Neuronal stem cell (in vitro differentiated cells): ENCODE results near the gene NTPCR.

ENCODE experiments used
- DNase-seq: peaks from one replicate; pipeline ENCODE4 v3.0.0-alpha.2; 2013; ENCODE audit warnings: low spot score
- H2AFZ ChIP-seq: one replicate; pipeline ENCODE4 v1.6.1; 2013; ENCODE audit warnings: mild to moderate bottlenecking, low read length, inconsistent platforms
- H2AK5ac ChIP-seq: 2 replicates; pipeline ENCODE4 v1.6.1; 2013; ENCODE audit warnings: low read depth, mild to moderate bottlenecking, inconsistent platforms, low read length, moderate library complexity, mixed read lengths
- H2BK120ac ChIP-seq: 2 replicates; pipeline ENCODE4 v1.6.1; 2013; ENCODE audit warnings: low read depth, mild to moderate bottlenecking, inconsistent platforms, low read length, moderate library complexity, mixed read lengths
- H2BK12ac ChIP-seq: one replicate; pipeline ENCODE4 v1.6.1; 2013; ENCODE audit warnings: low read length, inconsistent platforms
- H2BK15ac ChIP-seq: 2 replicates; pipeline ENCODE4 v1.6.1; 2013; ENCODE audit warnings: mild to moderate bottlenecking, low read length, inconsistent platforms, mixed read lengths
- H2BK5ac ChIP-seq: one replicate; pipeline ENCODE4 v1.6.1; 2013; ENCODE audit warnings: inconsistent platforms, mild to moderate bottlenecking, low read length, moderate library complexity
- H3K14ac ChIP-seq: one replicate; pipeline ENCODE4 v1.6.1; 2013; ENCODE audit warnings: low read length, inconsistent platforms
- H3K18ac ChIP-seq: 2 replicates; pipeline ENCODE4 v1.6.1; 2013; ENCODE audit warnings: low read length, inconsistent platforms
- H3K23ac ChIP-seq: 2 replicates; pipeline ENCODE4 v1.6.1; 2013; ENCODE audit warnings: low read depth, mild to moderate bottlenecking, mixed read lengths, low read length, inconsistent platforms; ENCODE audit not compliant: poor library complexity
- H3K27ac ChIP-seq: replicated peaks from 3 replicates; pipeline ENCODE4 v1.5.1; 2013; ENCODE audit warnings: low read length, inconsistent platforms
- H3K27me3 ChIP-seq, 3 experiments: 2 replicates each; pipeline ENCODE4 v1.6.1; 2013; ENCODE audit warnings: low read length in 3 of 3, mild to moderate bottlenecking in 2 of 3, inconsistent platforms in 1 of 3, low read depth in 1 of 3, mixed read lengths in 1 of 3, moderate library complexity in 1 of 3; ENCODE audit not compliant: control insufficient read depth in 3 of 3, insufficient read depth in 3 of 3
- H3K36me3 ChIP-seq, 2 donors: replicated peaks in 1 of 2; 2 replicates each; pipeline ENCODE4 v1.6.1; 2013; ENCODE audit warnings: low read length in 2 of 2; ENCODE audit not compliant: control insufficient read depth in 2 of 2, insufficient read depth in 2 of 2
- H3K4ac ChIP-seq: 2 replicates; pipeline ENCODE4 v1.6.1; 2013; ENCODE audit warnings: inconsistent platforms, mild to moderate bottlenecking, low read length, moderate library complexity
- H3K4me1 ChIP-seq, 2 donors: 1 replicate in 1 of 2; 2 replicates in 1 of 2; pipeline ENCODE4 v1.6.1; 2013; ENCODE audit warnings: low read length in 2 of 2, low read depth in 1 of 2; ENCODE audit not compliant: control insufficient read depth in 2 of 2, insufficient read depth in 1 of 2
- H3K4me2 ChIP-seq: one replicate; pipeline ENCODE4 v1.6.1; 2013; ENCODE audit warnings: mild to moderate bottlenecking, low read length, inconsistent platforms; ENCODE audit not compliant: insufficient read depth, poor library complexity, severe bottlenecking
- H3K4me3 ChIP-seq, 2 donors: 2 replicates each; pipeline ENCODE4 v1.5.1; 2013; ENCODE audit warnings: low read length in 2 of 2, mild to moderate bottlenecking in 2 of 2, inconsistent platforms in 1 of 2, moderate library complexity in 1 of 2
- H3K79me1 ChIP-seq: one replicate; pipeline ENCODE4 v1.6.1; 2013; ENCODE audit warnings: low read depth, mild to moderate bottlenecking, inconsistent platforms, low read length, moderate library complexity
- H3K9ac ChIP-seq: one replicate; pipeline ENCODE4 v1.6.1; 2013; ENCODE audit warnings: mild to moderate bottlenecking, low read depth, low read length, inconsistent platforms; ENCODE audit not compliant: poor library complexity
- H3K9me3 ChIP-seq, 2 donors: replicated peaks in 1 of 2; 2 replicates each; pipeline versions ENCODE3 to v1.6.1; 2013; ENCODE audit warnings: low read length in 2 of 2, mild to moderate bottlenecking in 2 of 2, inconsistent platforms in 1 of 2, low read depth in 1 of 2, mixed read lengths in 1 of 2, moderate library complexity in 1 of 2; ENCODE audit not compliant: control insufficient read depth in 2 of 2, insufficient read depth in 1 of 2
- H4K8ac ChIP-seq: one replicate; pipeline ENCODE4 v1.6.1; 2013; ENCODE audit warnings: low read depth, mild to moderate bottlenecking, inconsistent platforms, low read length, moderate library complexity
- H4K91ac ChIP-seq: one replicate; pipeline ENCODE4 v1.6.1; 2013; ENCODE audit warnings: low read length, low read depth, mild to moderate bottlenecking, inconsistent platforms; ENCODE audit not compliant: poor library complexity
- WGBS, 2 donors: extraction: QIAGEN DNeasy Blood & Tissue Kit; methylation state at CpG; one replicate each; pipeline ENCODE4 v1.1.7; 2013; ENCODE audit warnings: missing lambda C conversion rate in 2 of 2, mixed read lengths in 1 of 2; ENCODE audit not compliant: insufficient read length in 2 of 2, insufficient replicate concordance in 1 of 2; ENCODE audit errors: extremely low coverage in 2 of 2; 5-methylcytosine and 5-hydroxymethylcytosine counted together

The NTPCR gene

GRCh38 chr1:232962761-232963745, 12.6 kb downstream of the NTPCR start:
- Histone ChIP-seq H2BK5ac (no peak overlapping the region), H2AK5ac (no peak overlapping the region), H3K4me2 (no peak overlapping the region), H3K27me3 (no peaks in the 10 kb centered on the region), H2BK12ac (no peak overlapping the region), H3K4me3 (no peak overlapping the region), H3K9ac (no peak overlapping the region), H2BK120ac (no peak overlapping the region), H3K9me3 (peaks cover 5 to 8% of the 10 kb centered on the region in 2 donors), H3K4me1 (peaks cover 2 to 7% of the 10 kb centered on the region in 2 donors), H3K14ac (no peak overlapping the region), H3K18ac (no peak overlapping the region), H2BK15ac (no peak overlapping the region), H3K36me3 (peaks cover 7 to 76% of the 10 kb centered on the region in 2 donors), H2AFZ (no peak overlapping the region), H3K4ac (no peak overlapping the region), H4K91ac (no peak overlapping the region), H3K27ac (no peak overlapping the region), H3K79me1 (peaks cover 4% of the 10 kb centered on the region), H3K23ac (no peak overlapping the region), H4K8ac (no peak overlapping the region)
- WGBS, 2 donors: no CpG with 5 or more reads among the region's 10 CpGs
- DNase-seq: no peak

GRCh38 chr1:232964601-232965000, 14.2 kb downstream of the NTPCR start:
- no peaks in the 10 kb centered on the region for H3K9me3 ChIP-seq
- H4K91ac ChIP-seq: no peak overlapping the region
- H3K4me3 ChIP-seq: no peak overlapping the region
- no peak overlapping the region for H2BK15ac ChIP-seq
- no peak overlapping the region for H2AFZ ChIP-seq
- H3K18ac ChIP-seq: no peak overlapping the region
- peaks cover 5% of the 10 kb centered on the region for H3K79me1 ChIP-seq
- H3K14ac ChIP-seq: no peak overlapping the region
- H2BK12ac ChIP-seq: no peak overlapping the region
- peaks cover 2 to 7% of the 10 kb centered on the region in 2 donors for H3K4me1 ChIP-seq
- DNase-seq: no peak
- H3K27ac ChIP-seq: no peak overlapping the region
- H2BK120ac ChIP-seq: no peak overlapping the region
- H2AK5ac ChIP-seq: no peak overlapping the region
- WGBS, 2 donors: no CpG with 5 or more reads among the region's 4 CpGs
- H3K4ac ChIP-seq: no peak overlapping the region
- H3K27me3 ChIP-seq: no peaks in the 10 kb centered on the region
- H4K8ac ChIP-seq: no peak overlapping the region
- H3K9ac ChIP-seq: no peak overlapping the region
- H2BK5ac ChIP-seq: no peak overlapping the region
- H3K23ac ChIP-seq: no peak overlapping the region
- H3K36me3 ChIP-seq: peaks cover 6 to 76% of the 10 kb centered on the region in 2 donors
- H3K4me2 ChIP-seq: no peak overlapping the region

- Histone ChIP-seq H2BK15ac (no peak overlapping the region), H3K4me2 (no peak overlapping the region), H3K9ac (no peak overlapping the region), H2BK5ac (no peak overlapping the region), H3K36me3 (peaks cover 6 to 77% of the 10 kb centered on the region in 2 donors), H3K79me1 (peaks cover 5% of the 10 kb centered on the region), H3K18ac (no peak overlapping the region), H3K27ac (no peak overlapping the region), H3K14ac (no peak overlapping the region), H3K4ac (no peak overlapping the region), H4K91ac (no peak overlapping the region), H4K8ac (no peak overlapping the region), H3K4me1 (peaks cover 2 to 7% of the 10 kb centered on the region in 2 donors), H3K4me3 (no peak overlapping the region), H2AK5ac (no peak overlapping the region), H2BK12ac (no peak overlapping the region), H3K27me3 (no peaks in the 10 kb centered on the region), H3K9me3 (no peaks in the 10 kb centered on the region), H2AFZ (no peak overlapping the region), H2BK120ac (no peak overlapping the region), H3K23ac (no peak overlapping the region)
- no peak for DNase-seq
- WGBS, 2 donors: no CpG with 5 or more reads among the region's 10 CpGs
Observed at GRCh38 chr1:232965124-232965911, 14.9 kb downstream of the NTPCR start.

GRCh38 chr1:232965912-232966217, 15.5 kb downstream of the NTPCR start:
- no peak overlapping the region for H4K91ac ChIP-seq
- H3K27me3 ChIP-seq: no peaks in the 10 kb centered on the region
- no peak overlapping the region for H3K27ac ChIP-seq
- peaks cover 9 to 77% of the 10 kb centered on the region in 2 donors for H3K36me3 ChIP-seq
- H3K18ac ChIP-seq: no peak overlapping the region
- H2AFZ ChIP-seq: no peak overlapping the region
- no peak overlapping the region for H4K8ac ChIP-seq
- no peak overlapping the region for H2BK12ac ChIP-seq
- WGBS, 2 donors: no CpG with 5 or more reads among the region's 6 CpGs
- H3K14ac ChIP-seq: no peak overlapping the region
- no peak overlapping the region for H3K9ac ChIP-seq
- H3K23ac ChIP-seq: no peak overlapping the region
- H3K4me1 ChIP-seq: peaks cover 2 to 7% of the 10 kb centered on the region in 2 donors
- peaks cover 5% of the 10 kb centered on the region for H3K79me1 ChIP-seq
- no peak overlapping the region for H3K4me2 ChIP-seq
- no peak for DNase-seq
- H2AK5ac ChIP-seq: no peak overlapping the region
- no peaks in the 10 kb centered on the region for H3K9me3 ChIP-seq
- H2BK120ac ChIP-seq: no peak overlapping the region
- no peak overlapping the region for H2BK5ac ChIP-seq
- no peak overlapping the region for H3K4ac ChIP-seq
- no peak overlapping the region for H2BK15ac ChIP-seq
- no peak overlapping the region for H3K4me3 ChIP-seq
